C4-2B (cell line): Measurements from ENCODE around the gene DDC.

ENCODE experiments used
- CTCF ChIP-seq: fragments of 450-650 bp; conservative IDR thresholded peaks from 2 replicates; pipeline ENCODE4 v1.5.1; 2017; ENCODE audit warnings: mild to moderate bottlenecking
- ZFX ChIP-seq: fragments of 450-650 bp; IDR thresholded peaks from 2 replicates; pipeline ENCODE4 v1.6.1; 2017

GRCh38 chr7:50509459-50509858 lies 55.7 kb downstream of the DDC start:
- no peak for TF ChIP-seq CTCF
- TF ChIP-seq ZFX: no peak
